IMR-90 (cell line): Measurements from ENCODE around the gene KRTAP5-4. TPM values are rescaled to one million over a fixed set of nuclear protein-coding genes. Genes with fewer than 3 reads are reported as not detected.

ENCODE experiments used
- ATAC-seq: fragments of 200-7000 bp; cut with Tn5 transposase; 2 replicates; pipeline ENCODE4 v1.9.1; 2020; ENCODE audit warnings: low read depth, mild to moderate bottlenecking, moderate library complexity
- BruUV-seq: library from RNA; stranded (reverse); fragments of 400-500 nt; replicated peaks from 2 replicates; lab custom pipeline; 2021; lab: Mats Ljungman, UMichigan
- CTCF ChIA-PET: fragments of 300-600 bp; formaldehyde crosslinking; extraction: SDS; loops from one replicate; lab custom pipeline; 2021; ENCODE audit warnings: antibody characterized with exemption; lab: Yijun Ruan, JAX
- POLR2A ChIA-PET: fragments of 300-600 bp; sonication (Branson Sonifier 250); formaldehyde crosslinking; loops from one replicate; lab custom pipeline; 2022; ENCODE audit warnings: antibody characterized with exemption; ENCODE audit not compliant: unreplicated experiment; lab: Charles Lee
- DNase-seq: peaks from one replicate; pipeline ENCODE4 v3.0.0; 2013
- H2AFZ ChIP-seq: replicated peaks from 2 replicates; pipeline ENCODE3; 2013; ENCODE audit warnings: low read length, mild to moderate bottlenecking; ENCODE audit not compliant: poor library complexity
- H2AK5ac ChIP-seq: 2 replicates; pipeline ENCODE4 v1.6.1; 2013; ENCODE audit warnings: low read depth, low read length, inconsistent platforms
- H2AK9ac ChIP-seq: replicated peaks from 2 replicates; pipeline ENCODE3; 2013; ENCODE audit warnings: mild to moderate bottlenecking, low read depth, low read length, moderate library complexity; ENCODE audit not compliant: poor library complexity
- H2BK120ac ChIP-seq: 2 replicates; pipeline ENCODE4 v1.6.1; 2013; ENCODE audit warnings: low read depth, low read length, inconsistent platforms
- H2BK15ac ChIP-seq: 3 replicates; pipeline ENCODE4 v1.6.1; 2013; ENCODE audit warnings: low read depth, low read length, inconsistent platforms
- H2BK20ac ChIP-seq: 2 replicates; pipeline ENCODE4 v1.6.1; 2013; ENCODE audit warnings: low read depth, mild to moderate bottlenecking, inconsistent platforms, low read length, moderate library complexity
- H2BK5ac ChIP-seq: 2 replicates; pipeline ENCODE4 v1.6.1; 2013; ENCODE audit warnings: mild to moderate bottlenecking, low read depth, low read length, inconsistent platforms; ENCODE audit not compliant: poor library complexity, severe bottlenecking
- H3K14ac ChIP-seq: replicated peaks from 2 replicates; pipeline ENCODE4 v1.6.1; 2013; ENCODE audit warnings: low read depth, low read length, inconsistent platforms
- H3K18ac ChIP-seq: 2 replicates; pipeline ENCODE4 v1.6.1; 2013; ENCODE audit warnings: low read depth, low read length, control low read depth
- H3K23ac ChIP-seq: 2 replicates; pipeline ENCODE4 v1.6.1; 2013; ENCODE audit warnings: low read depth, low read length, inconsistent platforms
- H3K27ac ChIP-seq: 2 replicates; pipeline ENCODE4 v1.5.1; 2013; ENCODE audit warnings: mild to moderate bottlenecking, control low read depth, low read length; ENCODE audit not compliant: insufficient read depth
- H3K27me3 ChIP-seq: 2 replicates; pipeline ENCODE4 v1.6.1; 2013; ENCODE audit warnings: low read length; ENCODE audit not compliant: control insufficient read depth, insufficient read depth
- H3K36me3 ChIP-seq: 2 replicates; pipeline ENCODE4 v1.6.1; 2013; ENCODE audit warnings: low read length, mixed read lengths; ENCODE audit not compliant: control insufficient read depth, insufficient read depth
- H3K4ac ChIP-seq: 2 replicates; pipeline ENCODE4 v1.6.1; 2013; ENCODE audit warnings: low read depth, low read length, inconsistent platforms
- H3K4me1 ChIP-seq: 2 replicates; pipeline ENCODE4 v1.6.1; 2013; ENCODE audit warnings: low read length, mixed read lengths; ENCODE audit not compliant: control insufficient read depth, insufficient read depth
- H3K4me2 ChIP-seq: 2 replicates; pipeline ENCODE4 v1.6.1; 2013; ENCODE audit warnings: low read depth, mild to moderate bottlenecking, control low read depth, low read length, moderate library complexity
- H3K4me3 ChIP-seq: 2 replicates; pipeline ENCODE4 v1.5.1; 2013; ENCODE audit warnings: low read depth, mild to moderate bottlenecking, control low read depth, low read length, moderate library complexity; ENCODE audit not compliant: insufficient read depth
- H3K56ac ChIP-seq: 2 replicates; pipeline ENCODE4 v1.6.1; 2013; ENCODE audit warnings: low read length, inconsistent platforms; ENCODE audit not compliant: insufficient read depth; ENCODE audit errors: extremely low read depth
- H3K79me1 ChIP-seq, 2 experiments: 2 replicates each; pipeline ENCODE4 v1.6.1; 2013; ENCODE audit warnings: low read length in 2 of 2, inconsistent platforms in 1 of 2, low read depth in 1 of 2
- H3K9ac ChIP-seq: 2 replicates; pipeline ENCODE4 v1.6.1; 2013; ENCODE audit warnings: low read depth, low read length, control low read depth
- H3K9me1 ChIP-seq: 2 replicates; pipeline ENCODE4 v1.6.1; 2013; ENCODE audit warnings: low read length, inconsistent platforms; ENCODE audit not compliant: insufficient read depth
- H3K9me3 ChIP-seq: 2 replicates; pipeline ENCODE4 v1.6.1; 2013; ENCODE audit warnings: low read length; ENCODE audit not compliant: control insufficient read depth, insufficient read depth
- H4K20me1 ChIP-seq: 2 replicates; pipeline ENCODE4 v1.6.1; 2013; ENCODE audit warnings: low read length, inconsistent platforms; ENCODE audit not compliant: insufficient read depth
- H4K5ac ChIP-seq: 2 replicates; pipeline ENCODE4 v1.6.1; 2013; ENCODE audit warnings: mild to moderate bottlenecking, low read depth, low read length, control low read depth
- H4K8ac ChIP-seq, 2 experiments: 2 replicates each; pipeline ENCODE4 v1.6.1; 2013; ENCODE audit warnings: low read depth in 2 of 2, low read length in 2 of 2, control low read depth in 1 of 2, inconsistent platforms in 1 of 2
- H4K91ac ChIP-seq: 2 replicates; pipeline ENCODE4 v1.6.1; 2013; ENCODE audit warnings: low read depth, low read length, inconsistent platforms; ENCODE audit not compliant: insufficient read depth
- BHLHE40 ChIP-seq: fragments of 150-350 bp; IDR thresholded peaks from 2 replicates; pipeline ENCODE4 v1.6.1; 2016; ENCODE audit warnings: mild to moderate bottlenecking, low read depth, low read length
- CEBPB ChIP-seq: IDR thresholded peaks from 2 replicates; pipeline ENCODE4 v1.6.1; 2012; ENCODE audit warnings: low read depth, low read length, improper control_type of control experiment
- CHD1 ChIP-seq: IDR thresholded peaks from 2 replicates; pipeline ENCODE4 v1.6.1; 2012; ENCODE audit warnings: low read depth, low read length, improper control_type of control experiment
- FOS ChIP-seq: fragments of 150-350 bp; IDR thresholded peaks from 2 replicates; pipeline ENCODE4 v1.6.1; 2016; ENCODE audit warnings: low read depth, low read length
- MAFK ChIP-seq: IDR thresholded peaks from 2 replicates; pipeline ENCODE4 v1.6.1; 2012; ENCODE audit warnings: low read depth, low read length, improper control_type of control experiment
- MAZ ChIP-seq: IDR thresholded peaks from 2 replicates; pipeline ENCODE4 v1.6.1; 2012; ENCODE audit warnings: low read depth, mild to moderate bottlenecking, low read length, improper control_type of control experiment, moderate library complexity, borderline replicate concordance
- MXI1 ChIP-seq: IDR thresholded peaks from 2 replicates; pipeline ENCODE4 v1.6.1; 2012; ENCODE audit warnings: low read depth, mild to moderate bottlenecking, low read length, moderate library complexity, borderline replicate concordance
- NFE2L2 ChIP-seq: fragments of 150-350 bp; IDR thresholded peaks from 2 replicates; pipeline ENCODE4 v1.6.1; 2016; ENCODE audit warnings: low read depth, mild to moderate bottlenecking, low read length
- POLR2A ChIP-seq: IDR thresholded peaks from 2 replicates; pipeline ENCODE4 v1.6.1; 2012; ENCODE audit warnings: mild to moderate bottlenecking, low read depth, low read length
- RAD21 ChIP-seq: IDR thresholded peaks from 2 replicates; pipeline ENCODE4 v1.6.1; 2012; ENCODE audit warnings: low read length, improper control_type of control experiment
- RCOR1 ChIP-seq: IDR thresholded peaks from 2 replicates; pipeline ENCODE4 v1.6.1; 2012; ENCODE audit warnings: mild to moderate bottlenecking, low read length, improper control_type of control experiment; ENCODE audit not compliant: insufficient replicate concordance
- RFX5 ChIP-seq: IDR thresholded peaks from 2 replicates; pipeline ENCODE4 v1.8.0; 2012; ENCODE audit warnings: low read depth, mild to moderate bottlenecking, low read length, moderate library complexity
- SMC3 ChIP-seq: fragments of 150-350 bp; IDR thresholded peaks from 2 replicates; pipeline ENCODE4 v1.6.1; 2016; ENCODE audit warnings: low read depth, mild to moderate bottlenecking, antibody characterized with exemption, low read length, moderate library complexity
- WGBS, 2 experiments: methylation state at CpG; one replicate each; pipeline versions ENCODE4 v1.1.5 to v1.1.7; 2013; ENCODE audit warnings: missing lambda C conversion rate in 2 of 2; ENCODE audit not compliant: insufficient read length in 1 of 2; ENCODE audit errors: extremely low coverage in 2 of 2; 5-methylcytosine and 5-hydroxymethylcytosine counted together
- dilution Hi-C: fragments of 300-500 bp; cut with HindIII; formaldehyde crosslinking; loops from one replicate; pipeline ENCODE4 v1.14.3; 2018; ENCODE audit warnings: low sequenced_read_pairs; ENCODE audit not compliant: unreplicated experiment
- in situ Hi-C: fragments of 300-500 bp; cut with MboI; formaldehyde crosslinking; loops from 3 replicates; pipeline ENCODE4 v1.14.3; 2019; ENCODE audit warnings: low sequenced_read_pairs, inconsistent platforms, mixed read lengths
- intact Hi-C: fragments of 100-400 bp; cut with micrococcal nuclease; formaldehyde crosslinking; loops from 2 replicates; pipeline ENCODE4 v1.10.0; 2022
- polyA plus RNA-seq, 3 experiments: library from polyadenylated mRNA; depleted of rRNA; stranded (reverse); fragments of >200 nt; gene quantifications; 2 replicates each; pipeline ENCODE4 v1.2.3, GENCODE V29; 2012; ENCODE audit warnings: low replicate concordance in 1 of 3
- total RNA-seq: library from RNA; depleted of rRNA; stranded (reverse); fragments of >200 nt; gene quantifications from 2 replicates; pipeline ENCODE4 v1.2.3, GENCODE V29; 2012
- TF ChIP-seq, protein P1 (sequence below): fragments of 150-350 bp; IDR thresholded peaks from 2 replicates; pipeline ENCODE4 v1.6.1; 2016; ENCODE audit warnings: low read depth, mild to moderate bottlenecking, low read length, moderate library complexity, borderline replicate concordance
- TF ChIP-seq, protein P2 (sequence below): conservative IDR thresholded peaks from 2 replicates; pipeline ENCODE4 v1.5.1; 2012; ENCODE audit warnings: mild to moderate bottlenecking, low read depth, low read length, improper control_type of control experiment
- TF ChIP-seq, protein P3 (sequence below): fragments of 150-350 bp; IDR thresholded peaks from 2 replicates; pipeline ENCODE4 v1.6.1; 2017; ENCODE audit warnings: mild to moderate bottlenecking, antibody characterized with exemption, low read length, low read depth

Gene KRTAP5-4
- total and polyA plus RNA-seq, 2 of the 4 experiments (the other 2 are of a cell fraction), result not detected

GRCh38 chr11:1576825-1577224, 45.1 kb downstream of the KRTAP5-4 start:
- Histone ChIP-seq H3K4ac (no peak overlapping the region), H3K9ac (no peak overlapping the region), H3K79me1 (no peaks in the 10 kb centered on the region), H3K23ac (no peak overlapping the region), H3K14ac (no peak overlapping the region), H3K9me1 (no peaks in the 10 kb centered on the region), H2AK9ac (no peak overlapping the region), H3K4me1 (no peaks in the 10 kb centered on the region), H4K91ac (no peak overlapping the region), H3K9me3 (peaks cover 8% of the 10 kb centered on the region), H3K4me3 (no peak overlapping the region), H2AFZ (no peak overlapping the region), H4K5ac (no peak overlapping the region), H3K36me3 (no peaks in the 10 kb centered on the region), H2BK5ac (no peak overlapping the region), H4K20me1 (peaks cover 11% of the 10 kb centered on the region; the same call in 1 of the 2 replicates), H2BK120ac (no peak overlapping the region), H3K4me2 (no peak overlapping the region), H2AK5ac (no peak overlapping the region), H3K56ac (no peak overlapping the region), H3K27ac (no peak overlapping the region), H3K18ac (no peak overlapping the region), H2BK15ac (no peak overlapping the region), H3K27me3 (peaks cover 31% of the 10 kb centered on the region), H4K8ac (no peak overlapping the region), H2BK20ac (no peak overlapping the region)
- dilution Hi-C loops, result no loop called here
- no TSS peak for BruUV-seq
- no peak for ATAC-seq
- 90% methylated on average over 2 of the region's 6 CpGs; no CpG with 5 or more reads in 1 of the 2 experiments for WGBS, 2 experiments
- CTCF ChIA-PET, result interaction anchor here (1.1 kb wide), 1 partner anchor 13 kb away, joined by 3 read pairs; no protein-coding TSS in a partner anchor
- in situ Hi-C loops, result no loop called here
- DNase-seq, result no peak
- TF ChIP-seq RCOR1 (no peak), POLR2A (no peak), SMC3 (no peak), MAZ (no peak), NFE2L2 (no peak), FOS (no peak), MXI1 (no peak), CHD1 (no peak), BHLHE40 (no peak), MAFK (no peak), RAD21 (no peak), RFX5 (no peak), CEBPB (no peak)
- TF ChIP-seq, protein P1, sequence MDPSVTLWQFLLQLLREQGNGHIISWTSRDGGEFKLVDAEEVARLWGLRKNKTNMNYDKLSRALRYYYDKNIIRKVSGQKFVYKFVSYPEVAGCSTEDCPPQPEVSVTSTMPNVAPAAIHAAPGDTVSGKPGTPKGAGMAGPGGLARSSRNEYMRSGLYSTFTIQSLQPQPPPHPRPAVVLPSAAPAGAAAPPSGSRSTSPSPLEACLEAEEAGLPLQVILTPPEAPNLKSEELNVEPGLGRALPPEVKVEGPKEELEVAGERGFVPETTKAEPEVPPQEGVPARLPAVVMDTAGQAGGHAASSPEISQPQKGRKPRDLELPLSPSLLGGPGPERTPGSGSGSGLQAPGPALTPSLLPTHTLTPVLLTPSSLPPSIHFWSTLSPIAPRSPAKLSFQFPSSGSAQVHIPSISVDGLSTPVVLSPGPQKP, result no peak
- TF ChIP-seq, protein P2, sequence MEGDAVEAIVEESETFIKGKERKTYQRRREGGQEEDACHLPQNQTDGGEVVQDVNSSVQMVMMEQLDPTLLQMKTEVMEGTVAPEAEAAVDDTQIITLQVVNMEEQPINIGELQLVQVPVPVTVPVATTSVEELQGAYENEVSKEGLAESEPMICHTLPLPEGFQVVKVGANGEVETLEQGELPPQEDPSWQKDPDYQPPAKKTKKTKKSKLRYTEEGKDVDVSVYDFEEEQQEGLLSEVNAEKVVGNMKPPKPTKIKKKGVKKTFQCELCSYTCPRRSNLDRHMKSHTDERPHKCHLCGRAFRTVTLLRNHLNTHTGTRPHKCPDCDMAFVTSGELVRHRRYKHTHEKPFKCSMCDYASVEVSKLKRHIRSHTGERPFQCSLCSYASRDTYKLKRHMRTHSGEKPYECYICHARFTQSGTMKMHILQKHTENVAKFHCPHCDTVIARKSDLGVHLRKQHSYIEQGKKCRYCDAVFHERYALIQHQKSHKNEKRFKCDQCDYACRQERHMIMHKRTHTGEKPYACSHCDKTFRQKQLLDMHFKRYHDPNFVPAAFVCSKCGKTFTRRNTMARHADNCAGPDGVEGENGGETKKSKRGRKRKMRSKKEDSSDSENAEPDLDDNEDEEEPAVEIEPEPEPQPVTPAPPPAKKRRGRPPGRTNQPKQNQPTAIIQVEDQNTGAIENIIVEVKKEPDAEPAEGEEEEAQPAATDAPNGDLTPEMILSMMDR, result no peak
- TF ChIP-seq, protein P3, sequence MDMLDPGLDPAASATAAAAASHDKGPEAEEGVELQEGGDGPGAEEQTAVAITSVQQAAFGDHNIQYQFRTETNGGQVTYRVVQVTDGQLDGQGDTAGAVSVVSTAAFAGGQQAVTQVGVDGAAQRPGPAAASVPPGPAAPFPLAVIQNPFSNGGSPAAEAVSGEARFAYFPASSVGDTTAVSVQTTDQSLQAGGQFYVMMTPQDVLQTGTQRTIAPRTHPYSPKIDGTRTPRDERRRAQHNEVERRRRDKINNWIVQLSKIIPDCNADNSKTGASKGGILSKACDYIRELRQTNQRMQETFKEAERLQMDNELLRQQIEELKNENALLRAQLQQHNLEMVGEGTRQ, result no peak
- POLR2A ChIA-PET, result no interaction called here
- intact Hi-C loops, result no loop called here
